HL-60/S4 treated with phorbol 12-myristate 13-acetate at 8.2 ng/mL for 4 days and 3 days (cell line): ENCODE data around the gene GRIK4.

Source experiments
- in situ Hi-C: fragments of 300-500 bp; cut with MboI; formaldehyde crosslinking; loops from 2 replicates; pipeline ENCODE4 v1.15.0; 2022; ENCODE audit warnings: low sequenced_read_pairs

GRIK4 gene

DNA sequence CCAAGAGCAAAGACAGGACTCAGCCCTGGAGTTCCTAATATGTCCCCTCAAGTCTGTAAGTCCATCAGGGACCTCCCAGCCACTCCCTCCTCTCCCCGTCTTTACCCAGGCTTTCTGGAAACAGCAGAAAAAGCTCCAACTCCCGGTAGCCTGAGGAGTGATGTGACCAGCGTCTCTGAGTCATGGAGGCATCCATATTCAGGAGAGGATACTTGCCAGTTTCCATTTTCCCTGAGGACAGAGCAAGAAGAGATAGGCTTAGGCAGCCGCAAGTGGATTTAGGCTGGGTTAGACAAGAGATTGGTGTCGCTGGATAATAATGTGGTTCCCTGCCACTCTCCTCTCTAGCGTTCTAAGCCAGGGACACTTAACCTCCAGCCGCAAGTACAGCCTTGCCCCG, 206.6 kb downstream of the GRIK4 start:
- in situ Hi-C loops, result no loop called here

DNA sequence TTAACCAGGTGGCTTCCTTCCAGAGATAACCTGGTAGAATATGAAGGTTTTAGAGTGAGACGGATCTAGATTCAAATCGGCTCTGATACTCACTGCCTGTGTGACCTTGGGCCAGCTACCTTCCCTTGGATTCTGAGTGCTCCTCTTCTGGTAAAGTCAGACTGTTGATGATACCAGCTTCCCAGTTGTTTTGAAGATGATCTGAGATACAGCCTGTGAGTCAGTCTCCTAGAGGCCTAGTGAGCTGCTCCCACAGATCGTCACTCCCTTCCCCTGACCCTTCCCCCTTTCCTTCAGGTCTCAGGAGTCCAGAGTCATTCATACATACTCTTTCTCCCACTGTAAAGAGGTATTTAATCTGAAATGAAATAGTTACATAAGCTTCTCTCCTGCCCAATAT, 207.8 kb downstream of the GRIK4 start:
- in situ Hi-C loops, result no loop called here

- in situ Hi-C loops, result no loop called here
These were observed 209.2 kb downstream of the GRIK4 start for GRCh38 chr11:120720760-120721159.

GRCh38 chr11:120722524-120722923, 211.0 kb downstream of the GRIK4 start:
- in situ Hi-C loops, result no loop called here

DNA sequence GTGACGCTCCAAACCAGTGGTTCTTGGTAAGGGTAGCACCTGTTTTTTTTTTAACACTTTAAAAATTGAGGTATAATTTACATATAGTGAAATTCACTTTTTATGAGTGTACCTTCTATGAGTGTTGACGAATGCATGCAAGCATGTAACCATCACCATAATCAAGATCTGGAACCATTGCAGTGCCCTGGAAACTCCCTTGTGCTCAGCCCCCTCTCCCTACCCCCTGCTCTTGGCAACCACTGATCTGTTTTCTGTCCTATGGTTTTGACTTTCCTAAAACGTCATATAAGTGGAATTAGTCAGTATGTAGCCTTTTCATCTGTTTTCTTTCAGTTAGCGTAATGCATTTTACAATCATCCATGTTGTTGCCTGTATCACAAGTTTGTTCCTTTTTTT, 212.2 kb downstream of the GRIK4 start:
- in situ Hi-C loops, result no loop called here

DNA sequence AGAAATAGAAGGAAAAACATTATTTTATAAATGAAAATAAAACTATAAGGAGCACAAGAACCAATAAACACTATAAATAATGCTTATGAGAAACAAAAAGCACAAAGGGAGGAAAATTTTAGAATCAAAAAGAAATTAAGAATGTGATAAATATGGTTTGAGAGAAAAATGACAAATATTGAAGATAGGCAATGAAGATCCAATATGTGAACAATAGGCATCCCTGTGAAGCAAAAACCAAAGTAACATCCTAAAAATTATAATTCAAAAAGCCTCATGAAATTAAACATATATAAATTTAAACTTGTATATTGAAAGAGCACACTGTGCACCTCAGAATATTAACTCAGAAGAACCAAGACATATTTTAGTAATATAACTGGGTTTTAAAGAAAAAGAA, 216.2 kb downstream of the GRIK4 start:
- in situ Hi-C loops, result no loop called here

DNA sequence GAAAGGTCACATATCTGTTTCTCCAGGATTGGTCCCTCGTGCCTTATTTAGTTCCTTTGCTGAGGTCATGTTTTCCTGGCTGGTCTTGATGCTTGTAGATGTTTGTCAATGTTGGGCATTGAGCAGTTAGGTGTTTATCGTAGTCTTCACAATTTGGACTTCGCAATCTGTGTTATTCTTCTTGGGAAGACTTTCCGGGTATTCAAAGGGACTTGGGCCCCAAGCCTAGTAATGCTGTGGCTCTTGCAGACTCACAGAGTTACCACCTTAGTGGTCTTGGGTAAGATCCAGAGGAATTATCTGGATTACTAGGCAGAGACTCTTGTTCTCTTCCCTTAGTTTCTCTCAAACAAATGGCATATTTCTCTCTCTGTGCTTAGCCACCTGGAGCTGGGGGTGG, 223.5 kb downstream of the GRIK4 start:
- in situ Hi-C loops, result no loop called here

GRCh38 chr11:120738516-120739046, 227.0 kb downstream of the GRIK4 start:
- in situ Hi-C loops, result no loop called here

GRCh38 chr11:120739780-120740179, 228.2 kb downstream of the GRIK4 start:
- in situ Hi-C loops, result no loop called here

DNA sequence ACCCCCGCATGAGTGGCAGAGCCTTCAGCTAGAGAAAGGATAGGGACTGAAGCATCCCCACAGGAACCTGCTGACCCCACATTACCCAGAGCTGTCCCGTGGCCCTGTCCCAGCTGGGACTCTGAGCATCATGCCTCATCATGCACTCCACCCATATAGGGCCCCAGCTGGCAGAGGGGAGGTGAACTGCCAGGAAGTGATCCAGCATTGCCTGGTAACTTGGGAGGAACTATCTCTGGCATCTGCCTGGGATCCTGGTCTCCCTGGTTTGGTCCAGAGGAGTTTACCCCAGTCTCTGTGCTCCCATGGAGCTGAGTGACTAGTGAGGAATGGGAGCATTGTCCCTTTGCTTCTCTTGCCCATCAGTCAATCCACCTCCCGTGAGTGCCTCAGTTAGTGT, 228.8 kb downstream of the GRIK4 start:
- in situ Hi-C loops, result no loop called here

GRCh38 chr11:120744016-120744994, 232.8 kb downstream of the GRIK4 start:
- in situ Hi-C loops, result no loop called here

GRCh38 chr11:120746376-120746775, 234.8 kb downstream of the GRIK4 start:
- in situ Hi-C loops, result no loop called here

- in situ Hi-C loops, result no loop called here
These were observed 235.5 kb downstream of the GRIK4 start for GRCh38 chr11:120746836-120747609.

- in situ Hi-C loops, result no loop called here
These were observed 236.6 kb downstream of the GRIK4 start for GRCh38 chr11:120747850-120748814.

- in situ Hi-C loops, result no loop called here
These were observed 237.8 kb downstream of the GRIK4 start for GRCh38 chr11:120749395-120749794.

DNA sequence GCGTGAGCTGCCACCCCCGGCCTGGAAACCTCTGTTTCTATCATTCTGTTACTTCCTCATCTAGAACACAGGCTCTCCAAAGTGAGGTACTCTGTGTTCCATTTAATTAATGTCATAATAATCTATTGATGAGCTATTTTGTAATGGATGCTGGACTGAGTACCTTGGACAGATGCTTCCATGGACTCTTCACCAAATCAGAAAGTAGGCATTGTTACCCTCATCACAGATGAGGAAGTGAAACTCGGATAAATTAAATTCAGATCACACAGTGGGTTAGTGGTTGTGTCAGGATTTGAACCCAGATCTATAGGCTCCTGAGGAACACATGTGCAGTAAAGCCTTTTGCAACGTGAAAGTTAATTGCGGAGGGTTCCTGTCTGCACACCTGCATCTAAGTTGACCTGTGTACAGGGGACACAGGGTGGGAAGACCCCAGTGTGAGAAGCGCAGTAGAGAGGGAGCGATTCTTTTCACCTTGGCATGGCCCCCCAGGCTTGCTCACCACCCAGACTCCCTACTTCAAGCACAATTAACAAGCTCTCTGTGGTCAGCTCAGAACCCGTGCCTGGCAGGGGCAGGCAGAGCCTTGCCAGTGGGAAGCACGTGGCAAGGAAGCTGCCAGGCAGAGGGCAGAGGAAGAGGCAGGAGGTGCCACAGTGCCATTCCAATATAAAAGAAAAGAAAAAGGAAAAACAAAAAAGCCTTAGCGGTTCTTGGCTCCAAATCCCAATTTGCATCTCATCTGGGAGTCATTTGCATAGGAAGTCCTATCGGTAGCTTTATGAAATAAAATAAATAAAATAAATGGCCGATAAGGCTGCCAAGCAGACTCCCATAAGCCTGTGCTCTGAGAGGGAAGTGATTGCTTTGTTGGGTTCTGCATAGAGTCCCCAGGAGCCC, 239.3 kb downstream of the GRIK4 start:
- in situ Hi-C loops, result no loop called here

DNA sequence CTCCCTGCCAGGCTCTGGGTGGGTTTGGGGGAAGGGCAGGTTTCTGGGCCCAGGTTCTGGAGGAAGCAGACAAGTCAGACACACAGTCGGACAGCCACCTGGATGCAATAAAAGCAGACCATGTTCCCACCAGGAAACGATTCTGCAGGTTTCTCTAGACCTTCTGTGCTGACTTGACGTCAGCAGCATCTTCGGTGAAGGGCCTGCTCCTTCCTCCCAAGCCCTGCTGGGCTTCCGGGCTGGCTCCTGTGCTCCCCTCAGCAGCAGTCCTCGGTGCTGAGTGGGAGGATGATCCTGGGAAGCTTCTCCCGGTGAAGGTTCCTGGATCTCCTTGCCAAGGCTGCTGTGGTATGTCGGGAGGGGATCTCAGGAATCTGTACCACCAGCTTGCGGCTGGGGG, 240.0 kb downstream of the GRIK4 start:
- in situ Hi-C loops, result no loop called here

- in situ Hi-C loops, result no loop called here
These were observed 241.1 kb downstream of the GRIK4 start for GRCh38 chr11:120752668-120753067.

- in situ Hi-C loops, result no loop called here
These were observed 245.4 kb downstream of the GRIK4 start for GRCh38 chr11:120756931-120757330.
